Right renal cortex interstitium (tissue), 3 donors: ENCODE data around the gene PRKCZ. TPM values are rescaled to one million over a fixed set of nuclear protein-coding genes. Genes with fewer than 3 reads are reported as not detected.

ENCODE experiments used
- DNase-seq, 3 donors: peaks; one replicate each; pipeline ENCODE4 v3.0.0-alpha.2; 2013; ENCODE audit warnings: low read depth in 3 of 3, low spot score in 2 of 3
- polyA plus RNA-seq, 3 donors: library from polyadenylated mRNA; unstranded; fragments of 120-200 nt; gene quantifications; one replicate each; pipeline ENCODE4 v1.2.1, GENCODE V29; 2013; ENCODE audit not compliant: insufficient read length in 3 of 3

PRKCZ gene
- polyA plus RNA-seq, 3 donors, result 33.6 to 36.8 (median 35.1) TPM

- DNase-seq, result no peak
Measured at GRCh38 chr1:2024451-2024850, 25.8 kb upstream of the PRKCZ start.

- no peak for DNase-seq
Measured at GRCh38 chr1:2024887-2025286, 25.3 kb upstream of the PRKCZ start.

GRCh38 chr1:2025491-2025981 lies 24.7 kb upstream of the PRKCZ start:
- peak in 1 of 3 donors; percentile 21 for DNase-seq

GRCh38 chr1:2027961-2028583 lies 22.1 kb upstream of the PRKCZ start:
- no peak for DNase-seq

GRCh38 chr1:2028870-2029560 lies 21.2 kb upstream of the PRKCZ start:
- no peak for DNase-seq

GRCh38 chr1:2029561-2029960 lies 20.6 kb upstream of the PRKCZ start:
- no peak for DNase-seq

- no peak for DNase-seq
Measured at GRCh38 chr1:2030076-2030871, 19.9 kb upstream of the PRKCZ start.

- DNase-seq, result no peak
Measured at GRCh38 chr1:2031546-2032540, 18.4 kb upstream of the PRKCZ start.

- DNase-seq, result no peak
Measured at GRCh38 chr1:2032737-2033136, 17.5 kb upstream of the PRKCZ start.

GRCh38 chr1:2033165-2033564 lies 17.0 kb upstream of the PRKCZ start:
- no peak for DNase-seq

- DNase-seq, result no peak
Measured at GRCh38 chr1:2036287-2036686, 13.9 kb upstream of the PRKCZ start.

GRCh38 chr1:2037314-2037979 lies 12.8 kb upstream of the PRKCZ start:
- no peak for DNase-seq

GRCh38 chr1:2038229-2038628 lies 12.0 kb upstream of the PRKCZ start:
- DNase-seq, result no peak

GRCh38 chr1:2039251-2039650 lies 11.0 kb upstream of the PRKCZ start:
- no peak for DNase-seq

GRCh38 chr1:2041305-2041704 lies 8.9 kb upstream of the PRKCZ start:
- no peak for DNase-seq

- no peak for DNase-seq
Measured at GRCh38 chr1:2041887-2042286, 8.3 kb upstream of the PRKCZ start.

- DNase-seq, result no peak
Measured at GRCh38 chr1:2042830-2043773, 7.1 kb upstream of the PRKCZ start.

GRCh38 chr1:2043886-2044285 lies 6.3 kb upstream of the PRKCZ start:
- no peak for DNase-seq
